Fibroblast of peridontal ligament (primary cell): ENCODE measurements around the gene SEPTIN10.
"Not testable (repeated sequence)": the region's sequence is repeated elsewhere in the genome, so short reads cannot be mapped to it uniquely, and the experiment has no call there.

Experiments used
- DNase-seq: peaks from one replicate; pipeline ENCODE4 v3.0.0-alpha.2; 2010; ENCODE audit errors: extremely low read depth

SEPTIN10 gene

GRCh38 chr2:109601783-109602182 is 12.0 kb downstream of the SEPTIN10 start:
- DNase-seq: no peak

- no peak for DNase-seq
These were observed 16.5 kb downstream of the SEPTIN10 start for GRCh38 chr2:109597283-109597682.

- DNase-seq: no peak
These were observed 18.1 kb downstream of the SEPTIN10 start for GRCh38 chr2:109595644-109596043.

GRCh38 chr2:109594246-109594885 is 19.4 kb downstream of the SEPTIN10 start:
- no peak for DNase-seq

- DNase-seq: no peak
These were observed 20.9 kb downstream of the SEPTIN10 start for GRCh38 chr2:109592905-109593304.

- no peak for DNase-seq
These were observed 22.6 kb downstream of the SEPTIN10 start for GRCh38 chr2:109591206-109591605.

GRCh38 chr2:109586687-109587086 is 27.1 kb downstream of the SEPTIN10 start:
- no peak for DNase-seq

- DNase-seq: no peak
These were observed 30.6 kb downstream of the SEPTIN10 start for GRCh38 chr2:109582928-109583895.

GRCh38 chr2:109577630-109578029 is 36.1 kb downstream of the SEPTIN10 start:
- DNase-seq: not testable (repeated sequence)

GRCh38 chr2:109575373-109575772 is 38.4 kb downstream of the SEPTIN10 start:
- DNase-seq: no peak

GRCh38 chr2:109563980-109564550 is 49.7 kb downstream of the SEPTIN10 start:
- no peak for DNase-seq

GRCh38 chr2:109563288-109563687 is 50.5 kb downstream of the SEPTIN10 start:
- peak; percentile 40 for DNase-seq

GRCh38 chr2:109562421-109562820 is 51.3 kb downstream of the SEPTIN10 start:
- DNase-seq: no peak

- no peak for DNase-seq
These were observed 53.5 kb downstream of the SEPTIN10 start for GRCh38 chr2:109560265-109560664.

- peak; percentile 47 for DNase-seq
These were observed 55.5 kb downstream of the SEPTIN10 start for GRCh38 chr2:109558076-109558882.

- DNase-seq: no peak
These were observed 56.5 kb downstream of the SEPTIN10 start for GRCh38 chr2:109557309-109557708.

GRCh38 chr2:109555346-109555900 is 58.3 kb downstream of the SEPTIN10 start:
- DNase-seq: no peak

- DNase-seq: no peak
These were observed 59.0 kb downstream of the SEPTIN10 start for GRCh38 chr2:109554758-109555157.

GRCh38 chr2:109549016-109549590 is 64.7 kb downstream of the SEPTIN10 start:
- no peak for DNase-seq

GRCh38 chr2:109547280-109547679 is 66.5 kb downstream of the SEPTIN10 start:
- DNase-seq: no peak
